Stimulated activated CD8-positive, alpha-beta memory T cell treated with anti-CD3 and anti-CD28 coated beads, Interleukin-2, amount 100 ng/mL, for 48 hours (primary cell): ENCODE measurements around the gene ECSIT.
"Not testable (repeated sequence)": the region's sequence is repeated elsewhere in the genome, so short reads cannot be mapped to it uniquely, and the experiment has no call there.

Experiments
- DNase-seq, 2 donors: peaks; one replicate each; pipeline ENCODE4 v3.0.0-alpha.2; 2020; ENCODE audit warnings: low read depth in 2 of 2

Gene ECSIT

GRCh38 chr19:11478167-11479089 lies 50.5 kb downstream of the ECSIT start:
- DNase-seq = no peak

DNA sequence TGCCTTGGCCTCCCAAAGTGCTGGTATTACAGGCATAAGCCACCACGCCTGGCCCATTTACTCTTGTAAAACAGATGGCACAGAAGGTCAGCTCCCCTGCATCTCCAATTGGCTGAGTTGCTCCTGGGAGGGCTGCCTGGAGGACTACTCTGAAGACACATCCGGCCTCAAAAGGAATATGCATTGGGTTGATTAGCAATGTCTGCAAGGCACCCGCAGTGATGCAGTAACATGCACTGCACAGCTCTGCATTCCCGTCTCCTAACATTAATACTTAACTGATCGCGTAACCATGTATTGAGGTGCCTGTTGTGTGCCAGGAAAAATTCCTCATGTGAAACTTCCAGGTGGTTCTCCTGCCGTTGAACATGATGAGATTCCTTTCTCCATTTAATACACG lies 53.1 kb downstream of the ECSIT start:
- no peak for DNase-seq

DNA sequence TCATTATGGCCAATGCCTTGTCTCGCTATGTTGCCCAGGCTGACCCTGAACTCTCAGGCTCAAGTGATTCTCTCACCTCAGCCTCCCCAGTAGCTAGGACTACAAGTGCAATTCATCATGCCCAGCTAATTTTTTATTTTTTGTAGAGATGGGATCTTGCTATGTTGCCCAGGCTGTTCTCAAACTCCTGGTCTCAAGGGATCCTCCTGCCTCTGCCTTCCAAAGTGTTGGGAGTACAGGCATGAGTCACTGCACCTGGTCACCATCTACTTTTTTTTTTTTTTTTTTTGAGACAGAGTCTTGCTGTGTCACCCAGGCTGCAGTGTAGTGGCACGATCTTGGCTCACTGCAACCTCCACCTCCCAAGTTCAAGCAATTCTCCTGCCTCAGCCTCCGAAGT lies 53.6 kb downstream of the ECSIT start:
- not testable (repeated sequence) for DNase-seq

DNA sequence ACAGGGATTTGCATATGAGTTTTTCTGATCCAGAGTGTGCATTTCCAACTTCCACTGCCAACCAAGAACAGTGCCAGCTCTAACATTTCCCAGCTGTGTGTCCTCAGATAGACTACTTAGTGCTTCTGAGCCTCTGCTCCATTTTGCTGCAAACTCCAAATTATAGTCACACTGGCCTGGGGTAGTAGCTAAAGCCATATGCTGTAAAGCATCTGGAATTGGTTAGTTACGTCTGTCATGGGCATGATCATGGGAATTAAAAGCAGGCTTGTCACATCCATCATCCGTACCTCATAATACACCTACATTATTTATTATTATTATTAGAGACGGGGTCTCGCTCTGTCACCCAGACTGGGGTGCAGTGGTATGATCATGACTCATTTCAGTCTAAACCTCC lies 55.2 kb downstream of the ECSIT start:
- DNase-seq = no peak

DNA sequence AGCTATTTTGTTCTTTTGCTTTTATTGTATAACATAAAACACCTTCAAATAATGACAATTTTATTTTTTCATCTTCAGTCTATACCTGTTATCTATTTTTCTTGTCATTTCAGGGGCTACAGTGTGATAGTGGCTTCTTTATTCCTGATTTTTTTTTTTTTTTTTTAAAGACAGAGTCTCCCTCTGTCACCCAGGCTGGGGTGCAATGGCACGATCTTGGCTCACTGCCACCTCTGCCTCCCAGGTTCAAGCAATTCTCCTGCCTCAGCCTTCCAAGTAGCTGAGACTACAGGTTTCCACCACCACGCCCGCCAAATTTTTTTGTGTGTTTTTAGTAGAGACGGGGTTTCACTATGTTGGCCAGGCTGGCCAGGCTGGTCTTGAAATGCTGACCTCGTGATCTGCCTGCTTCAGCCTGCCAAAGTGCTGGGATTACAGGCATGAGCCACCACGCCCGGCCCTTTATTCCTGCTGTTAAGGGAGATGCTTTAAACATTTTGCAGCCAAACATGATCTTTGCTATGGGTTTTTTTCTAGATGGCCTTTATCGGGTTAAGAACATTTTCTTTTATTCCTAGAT lies 60.6 kb downstream of the ECSIT start:
- not testable (repeated sequence) for DNase-seq

DNA sequence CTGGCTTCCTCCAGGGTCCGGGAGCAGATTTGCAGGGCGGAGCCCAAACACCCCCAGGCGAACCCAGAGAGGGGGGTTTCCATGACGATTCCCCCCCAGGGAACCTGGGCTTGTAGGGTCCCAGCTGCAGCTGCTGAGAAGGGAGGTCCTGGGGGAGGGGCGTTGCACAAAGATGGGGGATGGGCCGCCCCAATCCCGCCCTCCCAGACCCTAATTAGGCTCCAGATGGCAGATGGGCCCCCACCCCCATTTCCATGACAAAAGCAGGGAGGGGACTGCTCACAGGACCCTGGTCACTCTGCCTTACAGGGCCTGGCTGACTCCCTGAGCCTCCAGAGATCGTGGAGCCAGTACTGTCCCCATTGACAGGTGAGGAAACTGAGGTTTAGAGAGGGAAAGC lies 63.3 kb downstream of the ECSIT start:
- no peak for DNase-seq

GRCh38 chr19:11464333-11465265 lies 64.3 kb downstream of the ECSIT start:
- DNase-seq = no peak

DNA sequence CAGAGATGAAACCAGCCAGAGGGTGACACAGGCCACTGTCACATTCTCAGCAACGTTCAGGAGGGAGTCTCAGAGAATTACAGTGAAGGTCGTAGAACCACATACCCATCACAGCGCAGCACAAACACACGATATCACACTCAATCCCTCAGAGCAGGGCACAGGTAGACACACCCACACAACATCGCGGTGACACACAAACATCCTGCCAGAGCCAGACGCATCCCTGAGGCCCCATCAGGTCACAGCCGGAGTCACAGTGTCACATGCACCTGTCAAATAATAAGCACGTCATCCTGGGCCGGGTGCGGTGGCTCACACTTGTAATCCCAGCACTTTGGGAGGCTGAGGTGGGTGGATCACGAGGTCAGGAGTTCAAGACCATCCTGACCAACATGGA lies 65.5 kb downstream of the ECSIT start:
- no peak for DNase-seq

DNA sequence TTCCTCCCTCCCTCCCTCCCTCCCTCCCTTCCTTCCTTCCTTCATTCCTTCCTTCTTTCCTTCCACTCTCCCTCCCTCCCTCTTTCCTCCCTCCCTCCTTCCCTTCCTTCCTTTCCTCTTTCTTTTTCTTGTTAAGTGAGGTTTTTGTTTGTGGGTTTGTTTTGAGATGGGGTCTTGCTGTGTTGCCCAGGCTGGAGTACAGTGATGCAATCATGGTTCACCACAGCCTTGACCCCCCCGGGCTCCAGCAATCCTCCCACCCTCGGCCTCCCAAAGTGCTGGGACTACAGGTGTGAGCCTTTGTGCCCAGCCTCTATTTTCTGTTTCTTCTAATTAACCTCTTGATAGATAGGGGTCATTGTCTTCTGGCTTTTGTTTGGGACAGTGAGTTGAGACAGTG lies 67.5 kb downstream of the ECSIT start:
- no peak for DNase-seq

DNA sequence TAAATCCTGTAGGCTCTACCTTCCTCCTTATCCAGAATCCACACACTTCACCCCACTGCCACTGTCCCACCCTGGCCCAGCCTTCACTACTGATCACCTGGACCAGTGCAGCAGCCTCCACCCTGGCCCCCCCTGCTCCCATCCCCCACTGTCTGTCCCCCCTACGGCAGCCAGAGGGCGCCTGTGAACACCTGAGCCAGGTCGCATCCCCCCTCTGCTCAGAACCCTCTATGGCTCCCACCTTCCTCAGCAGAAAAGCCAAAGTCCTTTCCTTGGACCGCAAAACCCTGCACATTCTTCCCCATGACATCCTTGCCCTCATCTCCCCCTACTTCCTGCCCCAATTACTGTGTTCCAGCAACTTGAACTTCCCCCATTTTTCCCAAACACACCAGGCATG lies 68.7 kb downstream of the ECSIT start:
- DNase-seq = no peak

DNA sequence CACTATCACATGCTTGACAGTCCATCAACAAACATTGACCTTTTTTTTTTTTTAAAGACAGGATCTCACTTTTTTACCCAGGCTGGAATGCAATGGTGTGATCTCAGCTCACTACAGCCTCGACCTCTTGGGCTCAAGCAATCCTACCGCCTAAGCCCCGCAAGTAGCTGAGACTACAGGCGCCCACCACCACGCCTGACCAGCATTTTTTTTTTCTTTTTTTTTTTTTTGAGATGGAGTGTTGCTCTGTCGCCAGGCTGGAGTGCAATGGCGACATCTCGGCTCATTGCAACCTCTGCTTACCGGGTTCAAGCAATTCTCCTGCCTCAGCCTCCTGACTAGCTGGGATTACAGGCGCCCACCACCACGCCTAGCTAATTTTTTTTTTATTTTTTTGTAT lies 70.0 kb downstream of the ECSIT start:
- DNase-seq = not testable (repeated sequence)

DNA sequence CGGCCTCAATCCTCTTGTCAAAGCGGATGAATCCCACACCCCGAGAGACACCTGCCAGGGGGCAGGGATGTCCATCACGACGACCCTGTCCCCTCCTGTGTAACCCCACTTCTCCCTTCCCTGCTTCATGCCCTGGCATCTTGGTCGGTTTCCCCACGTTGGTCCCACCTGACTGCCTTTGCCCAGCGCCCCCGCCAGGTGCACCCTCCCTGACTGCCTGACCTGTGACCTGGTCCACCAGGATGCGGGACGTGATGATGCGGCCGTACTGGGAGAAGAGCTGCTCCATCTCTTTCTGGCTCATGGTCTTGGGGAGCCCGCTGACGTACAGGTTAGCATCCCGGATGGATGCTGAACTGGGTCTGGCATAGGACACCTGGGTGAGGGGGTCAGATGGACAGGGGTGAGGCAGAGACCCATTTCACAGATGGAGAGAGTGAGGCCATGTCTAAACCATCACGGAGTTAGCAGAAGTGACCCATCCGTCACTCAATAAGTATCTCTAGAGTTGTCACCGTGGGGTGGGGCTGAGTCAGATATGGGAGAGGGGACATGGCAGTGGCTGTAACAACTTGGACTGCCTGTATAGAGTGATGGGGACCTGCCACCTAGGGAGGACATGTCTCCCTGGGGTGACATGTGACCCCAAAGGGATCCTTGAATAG lies 70.6 kb downstream of the ECSIT start:
- DNase-seq = no peak

DNA sequence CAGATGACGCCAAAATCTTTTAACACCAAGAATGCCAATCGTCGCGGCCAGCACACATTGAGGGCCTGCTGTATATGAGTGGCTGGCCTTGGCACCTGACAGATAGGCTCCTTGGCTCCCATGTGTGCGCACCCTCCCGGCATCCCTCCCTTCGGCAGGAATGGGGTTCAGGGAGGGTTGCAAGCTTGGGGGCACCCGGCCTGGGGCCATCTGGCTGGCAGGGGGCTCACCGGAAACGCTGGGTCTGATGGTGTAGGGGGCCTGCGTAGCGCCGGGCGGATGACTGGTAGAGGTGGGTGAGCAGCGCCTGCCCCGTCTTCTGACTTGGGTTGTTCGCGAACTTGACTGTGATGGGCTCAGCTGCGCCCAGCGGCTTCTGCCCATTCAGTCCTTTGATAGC lies 71.1 kb downstream of the ECSIT start:
- DNase-seq = no peak

- no peak for DNase-seq
Measured at GRCh38 chr19:11457115-11457514, 71.8 kb downstream of the ECSIT start.

DNA sequence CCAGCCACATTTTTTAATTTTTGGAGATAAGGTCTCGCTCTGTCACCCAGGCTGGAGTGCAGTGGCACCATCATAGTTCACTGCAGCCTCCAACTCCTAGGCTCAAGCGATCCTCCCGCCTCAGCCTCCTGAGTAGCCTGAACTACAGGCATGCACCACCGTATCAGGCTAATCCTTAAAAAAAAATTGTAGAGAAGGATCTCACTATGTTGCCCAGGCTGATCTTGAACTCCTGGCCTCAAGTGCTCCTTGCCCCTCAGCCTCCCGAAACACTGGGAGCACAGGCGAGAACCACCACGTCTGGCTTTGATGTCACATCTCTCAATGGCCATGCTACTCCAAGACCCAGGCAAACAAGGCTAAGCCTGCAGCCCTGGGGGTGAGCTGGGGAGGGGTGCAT lies 72.3 kb downstream of the ECSIT start:
- DNase-seq = no peak
